KOPT-K1 (cell line): ENCODE results near the gene LASP1.

ENCODE experiments used
- H3K27ac ChIP-seq: fragments of 200-600 bp; sonication (generic); 2 replicates; pipeline ENCODE4 v1.5.1; 2016; ENCODE audit warnings: antibody characterized with exemption, mild to moderate bottlenecking, low read depth, low read length; ENCODE audit not compliant: poor library complexity, severe bottlenecking
- H3K36me3 ChIP-seq: fragments of 200-600 bp; sonication (generic); 2 replicates; pipeline ENCODE4 v1.5.1; 2017; ENCODE audit warnings: antibody characterized with exemption, mild to moderate bottlenecking, low read length, moderate library complexity; ENCODE audit not compliant: insufficient read depth
- H3K9me3 ChIP-seq: fragments of 200-600 bp; sonication (generic); 2 replicates; pipeline ENCODE4 v1.5.1; 2017; ENCODE audit warnings: antibody characterized with exemption, low read length, mild to moderate bottlenecking; ENCODE audit not compliant: insufficient read depth, poor library complexity, severe bottlenecking

The LASP1 gene

GRCh38 chr17:38892620-38893019 is 22.8 kb downstream of the LASP1 start:
- Histone ChIP-seq H3K27ac (peak overlapping the region; percentile 52), H3K9me3 (no peaks in the 10 kb centered on the region), H3K36me3 (peaks cover 90% of the 10 kb centered on the region)

GRCh38 chr17:38893113-38893512 is 23.3 kb downstream of the LASP1 start:
- peak overlapping the region; percentile 57 for H3K27ac ChIP-seq
- peaks cover 85% of the 10 kb centered on the region for H3K36me3 ChIP-seq
- H3K9me3 ChIP-seq = no peaks in the 10 kb centered on the region

GRCh38 chr17:38893607-38894006 is 23.7 kb downstream of the LASP1 start:
- Histone ChIP-seq H3K9me3 (no peaks in the 10 kb centered on the region), H3K27ac (peak overlapping the region; percentile 57), H3K36me3 (peaks cover 80% of the 10 kb centered on the region)

- peaks cover 73% of the 10 kb centered on the region for H3K36me3 ChIP-seq
- H3K9me3 ChIP-seq = no peaks in the 10 kb centered on the region
- peak overlapping the region; percentile 57 for H3K27ac ChIP-seq
Observed at GRCh38 chr17:38894276-38894675, 24.4 kb downstream of the LASP1 start.

- peak overlapping the region; percentile 96 for H3K27ac ChIP-seq
- H3K36me3 ChIP-seq = peaks cover 65% of the 10 kb centered on the region
- no peaks in the 10 kb centered on the region for H3K9me3 ChIP-seq
Observed at GRCh38 chr17:38896346-38896954, 26.6 kb downstream of the LASP1 start.

GRCh38 chr17:38897176-38897575 is 27.3 kb downstream of the LASP1 start:
- Histone ChIP-seq H3K27ac (peak overlapping the region; percentile 96), H3K9me3 (no peaks in the 10 kb centered on the region), H3K36me3 (peaks cover 61% of the 10 kb centered on the region)

GRCh38 chr17:38897671-38898290 is 27.9 kb downstream of the LASP1 start:
- peaks cover 60% of the 10 kb centered on the region for H3K36me3 ChIP-seq
- peak overlapping the region; percentile 96 for H3K27ac ChIP-seq

GRCh38 chr17:38898291-38898679 is 28.4 kb downstream of the LASP1 start:
- peak overlapping the region; percentile 96 for H3K27ac ChIP-seq
- H3K9me3 ChIP-seq = no peaks in the 10 kb centered on the region
- peaks cover 60% of the 10 kb centered on the region for H3K36me3 ChIP-seq

More at GRCh38 chr17:38897671-38898290, 27.9 kb downstream of the LASP1 start:
- H3K9me3 ChIP-seq = no peaks in the 10 kb centered on the region

GRCh38 chr17:38898812-38899348 is 29.0 kb downstream of the LASP1 start:
- Histone ChIP-seq H3K36me3 (peaks cover 63% of the 10 kb centered on the region), H3K9me3 (no peaks in the 10 kb centered on the region), H3K27ac (peak overlapping the region; percentile 96)

- Histone ChIP-seq H3K36me3 (peaks cover 64% of the 10 kb centered on the region), H3K27ac (peak overlapping the region; percentile 96), H3K9me3 (no peaks in the 10 kb centered on the region)
Observed at GRCh38 chr17:38899421-38899820, 29.6 kb downstream of the LASP1 start.

GRCh38 chr17:38900978-38901656 is 31.3 kb downstream of the LASP1 start:
- Histone ChIP-seq H3K36me3 (peaks cover 62% of the 10 kb centered on the region), H3K9me3 (no peaks in the 10 kb centered on the region), H3K27ac (peak overlapping the region; percentile 56)

GRCh38 chr17:38903404-38903803 is 33.5 kb downstream of the LASP1 start:
- H3K36me3 ChIP-seq = peaks cover 72% of the 10 kb centered on the region
- no peaks in the 10 kb centered on the region for H3K9me3 ChIP-seq
- no peak overlapping the region for H3K27ac ChIP-seq

GRCh38 chr17:38904892-38905291 is 35.0 kb downstream of the LASP1 start:
- Histone ChIP-seq H3K36me3 (peaks cover 83% of the 10 kb centered on the region), H3K27ac (no peak overlapping the region), H3K9me3 (no peaks in the 10 kb centered on the region)

- peaks cover 83% of the 10 kb centered on the region for H3K36me3 ChIP-seq
- no peak overlapping the region for H3K27ac ChIP-seq
- no peaks in the 10 kb centered on the region for H3K9me3 ChIP-seq
Observed at GRCh38 chr17:38905375-38905774, 35.5 kb downstream of the LASP1 start.

GRCh38 chr17:38906460-38907228 is 36.8 kb downstream of the LASP1 start:
- Histone ChIP-seq H3K27ac (no peak overlapping the region), H3K36me3 (peaks cover 90% of the 10 kb centered on the region)

More at GRCh38 chr17:38906460-38907228, 36.8 kb downstream of the LASP1 start:
- H3K9me3 ChIP-seq = no peaks in the 10 kb centered on the region
